ENCODE results near the gene SLC25A45.

Gene SLC25A45

DNA sequence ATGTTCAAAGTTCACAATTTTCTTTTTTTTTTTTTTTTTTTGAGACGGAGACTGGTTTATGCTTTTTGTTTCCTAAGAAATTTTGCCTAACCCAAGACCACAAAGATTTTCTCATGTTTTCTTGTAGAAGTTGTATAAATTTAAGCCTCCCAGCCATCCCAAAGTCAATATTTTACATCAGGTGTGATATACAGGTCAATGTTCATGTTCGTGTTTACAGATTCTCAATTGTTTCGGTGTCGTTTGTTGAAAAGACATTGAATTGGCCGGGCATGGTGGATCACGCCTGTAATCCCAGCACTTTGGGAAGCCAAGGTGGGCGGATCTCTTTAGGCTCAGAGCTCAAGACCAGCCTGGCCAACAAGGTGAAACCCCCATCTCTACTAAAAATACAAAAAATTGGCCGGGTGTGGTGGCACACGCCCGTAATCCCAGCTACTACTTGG, 19.4 kb upstream of the SLC25A45 start:
- no peak for DNase-seq (ENCODE audit: extremely low read depth, insufficient read length)
- H3K36me3 ChIP-seq (ENCODE audit: control insufficient read depth, insufficient read depth, low read length) = peaks cover 39% of the 10 kb centered on the region
- no peaks in the 10 kb centered on the region for H3K27me3 ChIP-seq (replicated peaks; ENCODE audit: control insufficient read depth, insufficient read depth, low read length)
- no peak overlapping the region for H3K4me3 ChIP-seq (replicated peaks; ENCODE audit: low read depth, low read length)
- TF ChIP-seq, protein P1, sequence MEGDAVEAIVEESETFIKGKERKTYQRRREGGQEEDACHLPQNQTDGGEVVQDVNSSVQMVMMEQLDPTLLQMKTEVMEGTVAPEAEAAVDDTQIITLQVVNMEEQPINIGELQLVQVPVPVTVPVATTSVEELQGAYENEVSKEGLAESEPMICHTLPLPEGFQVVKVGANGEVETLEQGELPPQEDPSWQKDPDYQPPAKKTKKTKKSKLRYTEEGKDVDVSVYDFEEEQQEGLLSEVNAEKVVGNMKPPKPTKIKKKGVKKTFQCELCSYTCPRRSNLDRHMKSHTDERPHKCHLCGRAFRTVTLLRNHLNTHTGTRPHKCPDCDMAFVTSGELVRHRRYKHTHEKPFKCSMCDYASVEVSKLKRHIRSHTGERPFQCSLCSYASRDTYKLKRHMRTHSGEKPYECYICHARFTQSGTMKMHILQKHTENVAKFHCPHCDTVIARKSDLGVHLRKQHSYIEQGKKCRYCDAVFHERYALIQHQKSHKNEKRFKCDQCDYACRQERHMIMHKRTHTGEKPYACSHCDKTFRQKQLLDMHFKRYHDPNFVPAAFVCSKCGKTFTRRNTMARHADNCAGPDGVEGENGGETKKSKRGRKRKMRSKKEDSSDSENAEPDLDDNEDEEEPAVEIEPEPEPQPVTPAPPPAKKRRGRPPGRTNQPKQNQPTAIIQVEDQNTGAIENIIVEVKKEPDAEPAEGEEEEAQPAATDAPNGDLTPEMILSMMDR (IDR thresholded peaks at IDR 0.05; ENCODE audit: insufficient read depth, low read length, poor library complexity, severe bottlenecking) = no peak

DNA sequence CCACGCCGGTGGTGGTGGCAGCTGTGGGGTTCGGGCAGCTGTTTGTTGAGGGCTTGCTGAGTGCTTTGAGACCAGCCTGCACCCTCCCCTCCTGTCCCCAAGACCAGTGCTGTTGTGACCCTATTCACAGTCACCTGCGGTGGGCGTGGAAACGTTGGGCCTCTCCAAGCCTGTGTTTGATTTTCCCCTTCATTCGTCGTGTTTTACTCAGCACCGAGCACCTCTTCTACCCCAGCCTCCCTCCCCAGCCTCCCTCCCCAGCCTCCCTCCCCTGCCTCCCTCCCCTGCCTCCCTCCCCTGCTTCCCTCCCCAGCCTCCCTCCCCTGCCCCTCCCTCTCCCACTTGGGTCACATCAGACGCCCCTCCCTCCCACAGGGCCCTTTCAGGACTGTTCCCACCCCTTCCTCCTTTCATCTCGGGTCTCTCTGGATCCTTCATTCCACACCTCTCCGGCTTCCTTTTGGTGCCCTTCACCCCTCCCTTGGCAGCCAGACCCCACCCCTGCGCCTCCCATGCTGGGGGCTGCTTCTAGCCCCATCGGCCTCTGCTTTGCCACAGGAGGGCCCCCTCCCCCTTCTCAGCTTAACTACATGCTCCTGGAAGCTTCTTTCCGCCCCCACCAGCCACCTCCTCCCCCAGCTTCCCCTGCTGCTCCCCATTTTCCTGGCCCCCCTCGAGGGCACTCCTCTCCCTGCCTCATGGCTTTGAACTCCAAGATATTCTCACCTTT, 18.8 kb upstream of the SLC25A45 start:
- H3K27me3 ChIP-seq (replicated peaks; ENCODE audit: control insufficient read depth, insufficient read depth, low read length) = no peaks in the 10 kb centered on the region
- no peak overlapping the region for H3K4me3 ChIP-seq (replicated peaks; ENCODE audit: low read depth, low read length)
- DNase-seq (ENCODE audit: extremely low read depth, insufficient read length) = no peak
- TF ChIP-seq, protein P1 (IDR thresholded peaks at IDR 0.05; ENCODE audit: insufficient read depth, low read length, poor library complexity, severe bottlenecking) = no peak
- peaks cover 42% of the 10 kb centered on the region for H3K36me3 ChIP-seq (ENCODE audit: control insufficient read depth, insufficient read depth, low read length)

DNA sequence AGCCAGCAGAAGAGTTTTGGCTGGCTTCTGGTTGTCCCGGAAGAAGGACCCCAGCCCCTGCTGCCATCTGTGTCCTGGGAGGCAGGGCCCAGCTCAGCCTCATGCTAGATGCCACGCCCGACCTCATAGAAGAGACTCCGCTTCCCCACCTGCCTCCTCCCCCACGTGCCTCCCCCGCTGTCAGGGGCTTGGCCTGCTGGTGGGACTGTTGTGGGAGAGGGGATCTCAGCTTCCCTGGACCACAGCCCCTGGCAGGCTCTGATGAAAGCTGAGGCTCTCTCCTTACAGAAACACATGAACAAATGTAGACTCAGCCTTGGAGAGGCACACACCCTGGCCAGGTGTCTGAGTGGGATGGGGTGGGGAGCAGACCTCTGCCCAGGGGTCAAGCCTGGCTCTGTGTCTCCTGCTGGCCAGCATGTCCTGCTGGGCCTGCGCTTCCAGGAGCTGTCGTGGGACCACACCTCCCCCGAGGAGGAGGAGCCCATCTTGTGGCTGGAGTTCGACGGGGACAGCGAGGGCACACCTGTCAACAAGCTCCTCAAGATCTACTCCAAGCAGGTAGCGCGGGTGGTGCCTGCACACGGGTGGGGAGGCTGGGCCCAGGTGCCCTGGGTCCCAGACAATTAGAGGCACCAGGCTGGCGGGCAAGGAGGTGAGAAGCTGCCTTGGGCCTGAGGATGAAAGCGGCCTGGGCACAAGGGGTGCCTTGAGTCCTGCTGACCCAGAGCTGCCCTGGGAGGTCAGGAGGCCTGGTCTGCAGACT, 18.0 kb upstream of the SLC25A45 start:
- DNase-seq (ENCODE audit: extremely low read depth, insufficient read length) = no peak
- TF ChIP-seq, protein P1 (IDR thresholded peaks at IDR 0.05; ENCODE audit: insufficient read depth, low read length, poor library complexity, severe bottlenecking) = no peak
- Histone ChIP-seq H3K4me3 (replicated peaks; ENCODE audit: low read depth, low read length) (no peak overlapping the region), H3K27me3 (replicated peaks; ENCODE audit: control insufficient read depth, insufficient read depth, low read length) (no peaks in the 10 kb centered on the region), H3K36me3 (ENCODE audit: control insufficient read depth, insufficient read depth, low read length) (peaks cover 48% of the 10 kb centered on the region)

DNA sequence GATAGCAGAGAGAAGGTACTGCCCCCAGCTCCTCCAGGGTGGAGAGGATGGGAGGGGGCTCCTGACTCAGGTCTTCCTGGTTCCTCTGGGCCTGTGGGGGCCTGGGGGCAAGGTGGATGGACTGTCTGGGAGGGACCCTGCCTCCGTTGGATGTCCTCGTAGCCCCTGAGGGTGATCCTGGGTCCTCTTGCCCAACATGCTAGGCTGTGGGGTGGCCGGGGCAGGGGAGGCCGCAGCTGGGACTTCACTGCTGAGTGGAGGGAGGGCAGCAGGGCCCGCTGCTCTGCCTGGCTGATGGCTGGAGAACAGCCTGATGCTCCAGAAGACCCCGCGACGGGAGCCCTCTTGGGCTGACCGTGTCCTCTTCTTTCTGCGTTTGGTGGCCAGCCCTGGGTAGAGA, 17.4 kb upstream of the SLC25A45 start:
- Histone ChIP-seq H3K36me3 (ENCODE audit: control insufficient read depth, insufficient read depth, low read length) (peaks cover 47% of the 10 kb centered on the region), H3K27me3 (replicated peaks; ENCODE audit: control insufficient read depth, insufficient read depth, low read length) (no peaks in the 10 kb centered on the region), H3K4me3 (replicated peaks; ENCODE audit: low read depth, low read length) (no peak overlapping the region)
- no peak for DNase-seq (ENCODE audit: extremely low read depth, insufficient read length)
- TF ChIP-seq, protein P1 (IDR thresholded peaks at IDR 0.05; ENCODE audit: insufficient read depth, low read length, poor library complexity, severe bottlenecking) = no peak

DNA sequence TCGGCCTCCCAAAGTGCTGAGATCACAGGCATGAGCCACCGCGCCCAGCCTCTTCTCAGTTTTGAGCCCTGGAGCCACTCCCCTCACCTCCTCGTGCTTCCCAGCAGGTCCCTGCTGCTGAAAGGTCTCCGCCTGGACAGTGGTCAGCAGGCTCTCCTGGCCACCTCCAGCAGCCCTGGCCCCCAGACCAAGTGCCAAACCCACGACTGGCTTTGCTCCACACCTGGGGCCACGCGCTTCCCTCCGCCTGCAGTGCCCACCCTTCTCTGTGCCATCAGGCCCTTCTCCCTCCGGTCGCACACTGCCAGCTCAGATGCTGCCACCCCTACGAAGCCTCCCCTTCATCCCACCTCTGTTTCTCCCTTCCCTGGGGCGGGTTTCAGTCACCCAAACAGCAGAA, 16.8 kb upstream of the SLC25A45 start:
- TF ChIP-seq, protein P1 (IDR thresholded peaks at IDR 0.05; ENCODE audit: insufficient read depth, low read length, poor library complexity, severe bottlenecking) = no peak
- H3K36me3 ChIP-seq (ENCODE audit: control insufficient read depth, insufficient read depth, low read length) = peaks cover 45% of the 10 kb centered on the region
- no peak for DNase-seq (ENCODE audit: extremely low read depth, insufficient read length)
- H3K27me3 ChIP-seq (replicated peaks; ENCODE audit: control insufficient read depth, insufficient read depth, low read length) = no peaks in the 10 kb centered on the region
- no peak overlapping the region for H3K4me3 ChIP-seq (replicated peaks; ENCODE audit: low read depth, low read length)

All from GM06990 (cell line).